Midbrain (tissue), 1 donor: ENCODE results near the gene OR2F2.

Experiments
- DNase-seq: peaks from one replicate; lab custom pipeline; 2025; lab: John Stamatoyannopoulos, UW

Gene OR2F2

DNA sequence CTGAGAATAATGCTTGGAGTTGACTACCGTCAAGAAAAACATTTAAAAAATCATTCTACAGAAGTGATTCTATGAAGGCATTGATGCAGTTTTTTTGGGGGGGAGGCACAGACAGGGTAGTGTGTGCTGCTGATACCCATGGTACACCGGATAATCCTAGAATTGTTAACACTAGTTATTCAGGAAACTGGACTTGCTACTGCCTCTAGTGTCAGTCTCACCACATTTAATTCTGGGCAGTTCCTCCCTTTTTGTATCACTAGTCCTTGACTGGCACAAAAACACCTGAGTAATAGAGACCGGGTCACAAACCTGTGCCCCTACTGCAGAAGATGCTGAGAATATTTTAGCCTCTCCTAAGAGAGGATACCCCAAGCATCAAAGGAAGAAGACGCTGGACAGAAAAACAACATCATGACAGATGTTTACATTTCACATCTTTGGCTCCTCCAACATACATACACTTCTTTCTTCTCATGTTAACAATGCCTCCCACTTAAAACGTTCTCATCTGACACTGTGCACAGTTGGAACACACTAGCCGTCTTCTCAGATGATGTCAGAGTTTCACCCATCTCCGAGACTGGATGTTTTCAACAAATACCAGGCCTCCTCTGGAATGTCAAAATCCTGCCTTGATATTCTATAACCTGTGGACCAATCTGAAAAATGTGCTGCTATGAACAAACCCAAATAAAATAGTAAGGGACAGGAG, 19.9 kb upstream of the OR2F2 start:
- DNase-seq, result no peak

- no peak for DNase-seq
Observed at GRCh38 chr7:143924851-143925250, 10.2 kb upstream of the OR2F2 start.

DNA sequence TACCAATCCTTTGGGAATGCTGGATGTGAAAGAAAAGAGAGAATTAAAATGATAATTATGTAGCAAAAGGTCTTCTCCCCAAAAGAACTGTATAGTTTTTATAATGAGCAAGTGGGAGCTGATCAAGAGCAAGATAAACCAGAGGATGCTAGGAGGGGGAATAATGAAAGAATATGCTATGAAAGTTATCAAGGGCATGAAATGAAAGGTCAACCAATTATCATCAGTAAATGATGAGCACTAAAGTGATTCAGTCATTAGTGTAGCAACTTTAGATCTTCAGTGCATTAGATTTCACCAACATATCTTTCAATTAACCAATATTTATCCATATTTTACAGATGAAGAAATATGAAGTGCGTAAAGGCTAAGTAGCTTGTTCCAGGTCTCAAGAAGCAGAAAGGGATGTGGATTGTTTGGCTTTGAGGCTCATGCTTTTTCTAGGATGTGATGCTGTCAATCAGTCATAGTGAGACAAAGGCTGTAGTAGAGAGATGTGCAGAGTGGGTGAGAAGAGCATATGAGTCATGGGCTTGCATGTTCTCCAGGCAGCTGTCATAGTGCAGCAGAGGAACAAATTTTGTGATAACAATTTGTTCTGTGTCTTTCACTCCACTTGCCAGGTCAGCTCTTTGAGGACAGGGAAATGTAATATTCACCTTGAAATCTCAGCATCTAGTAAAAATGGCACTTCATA, 5.7 kb upstream of the OR2F2 start:
- DNase-seq, result no peak

DNA sequence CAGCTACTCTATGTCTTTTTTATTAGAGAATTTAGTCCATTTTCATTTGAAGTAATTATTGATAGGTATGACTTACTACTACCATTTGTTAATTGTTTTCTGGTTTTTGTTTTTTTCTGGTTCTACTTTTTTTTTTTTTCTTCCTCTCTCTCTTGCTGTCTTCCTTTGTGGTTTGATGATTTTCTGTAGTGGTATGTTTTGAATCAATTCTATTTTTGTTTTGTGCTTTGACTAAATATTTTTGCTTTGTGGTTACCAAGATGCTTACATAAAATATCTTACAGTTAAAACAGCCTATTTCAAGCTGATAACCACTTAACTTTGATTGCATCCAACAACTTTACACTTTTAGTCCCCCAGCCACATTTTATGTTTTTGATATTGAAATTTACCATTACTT, 3.3 kb upstream of the OR2F2 start:
- DNase-seq, result no peak

- no peak for DNase-seq
Observed at GRCh38 chr7:143936087-143937009, 1.3 kb downstream of the OR2F2 start.

DNA sequence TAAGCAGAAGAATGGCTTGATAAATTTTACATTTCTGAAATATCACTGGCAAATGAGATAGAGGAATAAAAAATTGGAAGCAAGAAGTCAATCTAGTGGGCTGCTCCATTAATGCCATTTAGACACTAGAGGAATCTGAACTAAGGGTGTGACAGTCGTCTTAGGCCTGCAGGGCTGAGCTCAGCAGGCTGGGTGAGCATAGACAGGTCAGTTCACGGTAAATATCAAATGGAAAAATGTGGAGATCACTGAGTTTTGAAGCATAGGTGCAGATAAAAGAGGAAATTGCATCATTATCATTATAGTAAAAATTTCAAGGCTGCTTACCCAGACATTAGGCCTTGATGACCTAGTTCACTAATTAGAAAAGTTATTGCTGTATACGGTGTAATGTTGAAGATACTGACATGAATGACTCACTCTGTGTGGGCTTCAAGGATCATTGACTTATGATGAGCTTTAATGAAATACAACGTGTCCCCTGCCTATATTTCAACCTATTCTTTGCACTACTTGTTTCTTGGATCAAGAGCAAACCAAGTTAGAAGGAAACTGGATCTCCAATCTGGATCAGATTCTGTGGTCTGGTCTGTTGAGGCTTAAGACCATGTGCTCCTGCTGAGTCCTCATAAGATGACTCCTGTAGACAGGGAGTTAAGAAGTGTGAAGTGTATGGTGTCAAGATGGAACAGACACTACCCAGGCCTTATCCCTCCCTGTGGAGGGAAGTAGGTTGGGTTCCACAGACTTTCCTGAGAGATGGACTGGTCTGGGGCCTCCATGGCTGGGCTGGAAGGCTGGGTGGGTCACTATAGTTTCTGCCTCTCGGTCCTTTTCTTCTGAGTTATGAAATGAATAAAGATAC, 3.6 kb downstream of the OR2F2 start:
- no peak for DNase-seq

DNA sequence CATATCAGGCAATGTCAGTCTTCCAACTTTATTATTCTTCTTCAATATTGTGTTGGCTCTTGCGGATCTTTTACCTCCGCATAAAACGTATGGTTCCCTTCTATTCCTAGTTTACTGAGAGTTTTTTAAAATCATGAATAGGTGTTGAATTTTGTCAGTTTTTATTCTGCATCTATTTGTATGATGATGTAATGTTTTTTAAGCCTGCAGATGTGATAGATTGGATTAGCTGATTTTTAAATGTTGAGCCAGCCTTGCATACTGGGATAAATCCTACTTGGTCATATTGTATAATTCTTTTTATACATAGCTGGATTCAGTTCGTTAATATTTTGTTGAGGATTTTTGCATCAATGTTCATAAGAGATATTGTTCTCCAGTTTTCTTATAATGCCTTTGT, 10.4 kb downstream of the OR2F2 start:
- no peak for DNase-seq

GRCh38 chr7:143947111-143947510, 12.1 kb downstream of the OR2F2 start:
- DNase-seq, result no peak

DNA sequence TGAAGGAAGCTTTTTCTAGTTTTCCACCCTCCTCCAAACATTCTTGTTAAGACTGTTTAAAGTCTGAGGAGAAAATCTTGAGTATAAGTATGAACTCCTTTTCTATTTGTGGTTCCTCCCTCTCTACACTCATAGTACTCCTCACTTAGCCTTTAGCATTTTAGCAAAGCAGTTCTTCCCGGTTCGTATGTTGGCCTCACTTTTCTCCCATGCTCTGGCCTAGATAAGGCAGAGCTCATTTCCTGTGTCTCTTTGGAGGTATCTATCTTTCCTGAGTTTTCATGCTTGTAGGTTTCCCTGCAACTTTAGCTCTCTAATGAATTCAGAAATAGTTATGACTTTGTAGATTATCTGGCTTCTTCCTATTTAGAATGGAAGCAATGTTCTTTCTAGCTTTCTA, 13.7 kb downstream of the OR2F2 start:
- no peak for DNase-seq

DNA sequence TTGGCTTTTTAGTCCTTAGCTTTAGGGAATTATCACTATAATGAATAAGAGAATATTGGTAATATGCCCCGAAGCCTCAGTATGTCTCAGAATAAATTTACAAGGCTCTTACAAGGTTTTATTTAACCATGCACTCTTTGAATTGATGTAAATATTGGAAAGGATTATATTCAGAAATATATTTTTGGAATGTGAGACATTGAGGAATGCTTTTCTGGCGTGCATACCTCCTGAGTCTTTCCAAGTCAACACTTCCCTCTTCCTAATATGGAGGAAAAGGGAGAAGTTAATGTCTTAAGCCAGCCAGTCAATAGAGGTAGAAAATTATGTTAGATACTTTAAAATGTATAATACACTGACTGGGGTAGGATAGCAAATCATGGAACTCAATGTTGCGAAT, 18.4 kb downstream of the OR2F2 start:
- no peak for DNase-seq

- no peak for DNase-seq
Observed at GRCh38 chr7:143954135-143954534, 19.1 kb downstream of the OR2F2 start.

DNA sequence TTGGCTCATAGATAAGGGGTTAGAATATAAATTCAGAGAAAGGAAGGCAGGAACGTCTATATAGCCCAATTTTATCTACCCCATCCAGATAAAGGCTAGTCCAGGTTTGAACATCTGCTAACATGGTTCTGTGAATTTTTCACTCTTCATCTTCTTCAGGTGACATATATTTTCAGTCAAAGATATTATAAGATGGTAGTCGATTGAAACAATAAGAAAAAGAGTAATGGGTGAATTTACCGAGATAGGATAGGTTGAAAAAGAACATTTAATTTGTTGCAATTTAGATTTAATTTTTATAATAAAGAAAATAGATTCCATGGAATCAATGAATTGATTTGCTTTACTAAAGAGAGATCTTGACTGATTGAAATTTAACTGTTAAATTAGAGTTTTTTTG, 19.5 kb downstream of the OR2F2 start, which contains the start of gene OR2F1:
Gene OR2F1, plus strand, starts transcription at position 301 of the 400 bp plus-strand sequence. CDS start 5,127 bp downstream, outside the sequence.
- no peak for DNase-seq

DNA sequence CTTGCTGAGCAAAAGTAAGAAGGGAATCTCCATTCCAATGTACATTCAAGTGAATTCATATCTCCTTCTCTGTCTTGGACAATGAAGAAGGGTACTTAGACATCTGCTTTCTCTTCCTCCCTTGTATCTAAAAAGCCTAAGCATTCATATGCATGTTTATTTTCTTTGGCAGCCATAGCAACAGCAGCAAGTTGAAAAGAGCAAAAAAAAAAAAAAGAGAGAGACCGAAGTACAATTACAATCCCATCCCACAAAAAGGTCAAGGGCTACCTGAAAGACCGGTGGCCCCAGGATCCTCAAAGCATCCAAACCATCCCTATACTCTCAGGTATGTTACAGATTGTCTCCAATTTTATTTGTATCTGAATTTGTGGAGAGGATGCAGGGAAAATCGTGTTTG, 23.7 kb downstream of the OR2F2 start:
- DNase-seq, result no peak

DNA sequence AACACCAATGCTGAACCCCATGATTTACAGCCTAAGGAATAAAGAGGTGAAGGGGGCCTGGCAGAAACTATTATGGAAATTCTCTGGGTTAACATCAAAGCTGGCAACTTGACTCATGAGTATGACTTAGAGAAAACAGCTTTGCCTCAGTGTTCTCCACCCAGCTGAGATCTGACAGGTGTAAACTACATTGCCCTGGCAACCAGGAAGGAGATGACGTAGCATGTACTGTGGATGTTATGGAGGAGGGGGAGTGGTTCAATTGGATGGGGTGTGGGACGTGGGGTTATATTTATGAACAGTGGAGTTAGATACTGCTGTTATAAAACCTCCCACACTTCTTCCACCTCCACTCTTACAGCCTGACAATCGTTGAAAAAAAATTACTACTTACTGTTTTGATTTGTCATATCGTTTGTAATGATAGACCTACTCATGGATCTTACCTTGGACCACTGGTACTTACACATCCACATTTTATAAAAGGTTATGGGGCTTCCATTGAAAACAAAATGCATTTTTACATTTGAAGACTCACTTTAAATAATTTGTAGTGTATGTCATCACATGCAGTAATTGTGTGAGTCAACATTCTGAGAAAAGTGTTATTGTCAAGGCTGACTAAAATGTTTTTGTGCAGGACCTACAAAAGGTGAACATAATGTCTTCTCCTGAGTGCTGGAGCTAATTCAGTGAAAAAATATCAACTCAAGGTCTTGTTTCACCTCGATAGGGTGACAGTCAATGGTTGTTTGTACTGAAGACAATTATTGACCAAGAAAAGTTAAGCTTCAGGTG, 26.0 kb downstream of the OR2F2 start:
- DNase-seq, result no peak

DNA sequence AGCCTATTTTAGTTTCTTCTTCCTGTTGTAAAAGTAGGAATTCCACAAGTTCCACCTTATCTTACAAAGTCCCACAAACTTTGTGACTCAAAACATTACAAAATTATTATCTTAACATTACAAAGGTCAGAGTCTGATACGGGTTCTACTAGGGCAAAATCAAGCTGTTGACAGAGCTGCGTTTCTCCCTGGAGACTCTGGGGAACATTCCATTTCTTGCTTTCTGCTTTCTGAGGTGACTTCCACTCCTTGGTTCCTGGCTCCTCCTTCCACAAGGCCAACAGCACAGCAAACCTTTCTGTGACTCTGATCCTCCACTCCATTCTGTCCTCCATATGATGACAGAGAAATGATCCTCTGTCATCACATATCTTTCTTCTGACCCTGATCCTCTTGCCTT, 30.2 kb downstream of the OR2F2 start:
- DNase-seq, result no peak

DNA sequence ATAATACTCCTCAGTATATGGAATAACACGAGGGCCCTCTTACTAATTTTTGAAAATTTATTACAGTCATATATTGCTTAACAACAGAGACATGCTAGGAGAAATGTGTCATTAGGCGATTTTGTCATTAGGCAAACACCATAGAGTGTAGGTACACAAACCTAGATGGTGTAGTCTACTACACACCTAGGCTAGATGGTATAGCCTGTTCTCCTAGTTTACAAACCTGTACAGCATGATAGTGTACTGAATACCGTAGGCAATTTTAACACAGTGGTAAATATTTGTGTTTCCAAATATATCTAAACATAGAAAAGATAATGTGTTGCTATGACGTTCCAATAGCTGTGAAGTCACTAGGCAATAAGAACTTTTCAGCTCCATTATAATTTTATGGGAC, 32.4 kb downstream of the OR2F2 start:
- DNase-seq, result no peak

DNA sequence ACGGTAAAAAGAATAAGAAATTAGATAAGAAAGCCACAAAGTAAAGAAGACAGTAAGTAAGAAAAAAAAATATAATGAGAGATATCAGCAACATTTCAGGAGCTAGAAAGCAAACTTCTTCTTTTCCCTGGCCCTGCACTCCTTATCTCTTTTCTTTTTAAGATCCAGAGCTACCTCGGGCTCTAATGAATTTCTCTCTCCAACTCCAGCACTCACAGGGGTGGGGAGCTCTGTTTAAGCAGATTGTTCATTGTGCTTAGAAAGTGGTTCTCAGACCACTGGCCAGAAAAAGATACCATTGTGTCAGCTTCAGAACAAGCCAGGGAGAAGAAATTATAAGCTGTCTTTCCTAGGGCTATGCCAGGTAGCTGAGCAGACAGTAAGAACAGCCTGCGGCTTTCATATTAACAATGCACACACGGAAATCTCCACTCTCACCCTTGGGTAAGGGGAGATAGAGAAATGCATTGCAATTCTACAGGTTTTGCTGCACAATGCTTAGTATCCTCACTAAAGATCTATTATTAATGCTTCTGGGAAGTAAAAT, 38.9 kb downstream of the OR2F2 start:
- no peak for DNase-seq

DNA sequence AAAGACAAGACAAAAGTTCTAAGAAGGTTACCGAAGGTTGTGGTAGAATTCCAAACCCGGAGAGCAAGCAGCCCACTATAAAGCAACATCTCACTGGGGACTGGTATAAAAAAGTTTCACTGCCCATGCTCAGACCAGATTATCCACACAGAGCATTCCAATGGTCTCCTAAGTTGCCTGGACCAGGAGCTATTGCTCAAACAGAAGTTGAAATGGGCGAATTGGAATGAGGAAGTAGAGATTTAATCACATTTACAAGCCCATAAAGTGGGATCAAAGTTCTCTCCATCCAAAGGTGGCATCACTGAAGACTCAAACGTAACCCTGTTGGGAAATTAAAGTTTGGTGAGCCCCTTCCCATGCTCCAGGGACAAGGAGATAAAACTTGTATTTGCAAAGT, 39.4 kb downstream of the OR2F2 start:
- no peak for DNase-seq

DNA sequence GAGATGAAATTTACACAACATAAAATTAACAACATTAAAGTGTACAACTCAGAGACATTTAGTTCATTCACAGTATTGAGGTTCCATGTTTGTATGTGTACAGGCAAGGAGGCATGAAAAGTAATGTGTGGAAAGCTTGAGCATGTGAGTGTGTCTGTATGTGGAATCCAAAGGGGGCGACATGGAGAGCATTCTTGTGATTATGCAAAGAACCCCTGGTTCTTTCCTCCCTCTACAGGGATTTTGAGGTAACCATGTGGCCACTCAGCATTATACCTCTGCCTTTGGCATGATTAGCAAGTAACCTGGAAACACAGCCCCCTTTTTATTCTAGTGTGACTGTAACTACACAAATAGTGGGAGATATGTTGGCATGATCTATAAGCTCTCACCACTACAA, 40.6 kb downstream of the OR2F2 start:
- no peak for DNase-seq

DNA sequence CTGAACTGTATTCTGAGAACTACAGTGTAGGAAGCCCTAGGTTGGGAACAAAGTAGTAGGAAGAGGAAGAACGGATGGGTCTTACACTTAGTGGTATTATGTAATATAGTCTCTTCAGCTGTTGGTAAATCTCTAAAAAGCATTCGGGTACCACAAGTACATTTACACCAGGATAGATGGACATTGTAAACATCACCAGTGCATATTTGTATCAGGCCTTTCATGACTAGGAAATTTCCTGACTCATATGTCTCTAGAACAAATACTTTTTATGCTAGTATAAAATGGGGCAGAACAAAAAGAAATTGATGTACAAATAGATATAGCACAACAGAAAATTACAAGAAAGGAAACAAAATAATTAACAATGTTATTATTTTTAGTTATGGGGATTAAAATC, 43.6 kb downstream of the OR2F2 start:
- no peak for DNase-seq

DNA sequence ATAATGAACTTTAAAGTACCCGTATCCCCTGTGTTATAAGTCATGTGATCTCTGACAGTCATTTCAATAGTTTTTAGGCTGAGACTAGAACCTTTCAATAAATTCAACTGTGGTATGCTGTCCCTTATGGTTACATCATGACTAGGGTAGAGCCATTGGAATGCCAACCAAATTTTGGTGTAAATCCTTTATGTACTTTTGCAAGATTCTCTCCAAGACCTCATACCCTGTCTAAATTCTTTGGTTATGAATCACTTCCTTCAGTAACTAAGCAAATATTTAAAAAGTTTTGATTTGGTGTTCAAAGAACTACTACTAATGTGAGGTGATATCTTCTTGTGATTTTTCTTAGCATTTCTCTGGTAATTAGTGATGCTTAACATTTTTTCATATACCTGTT, 44.3 kb downstream of the OR2F2 start:
- DNase-seq, result no peak
